Activated CD8-positive, alpha-beta memory T cell treated with anti-CD3 and anti-CD28 coated beads, Interleukin-2, amount 50 U/mL, for 24 hours (primary cell): ENCODE results near the gene MISP.

ENCODE experiments used
- DNase-seq: peaks from one replicate; pipeline ENCODE4 v3.0.0-alpha.2; 2020; ENCODE audit errors: extremely low read depth

Gene MISP

GRCh38 chr19:746956-747355 lies 4.0 kb upstream of the MISP start:
- DNase-seq: no peak

DNA sequence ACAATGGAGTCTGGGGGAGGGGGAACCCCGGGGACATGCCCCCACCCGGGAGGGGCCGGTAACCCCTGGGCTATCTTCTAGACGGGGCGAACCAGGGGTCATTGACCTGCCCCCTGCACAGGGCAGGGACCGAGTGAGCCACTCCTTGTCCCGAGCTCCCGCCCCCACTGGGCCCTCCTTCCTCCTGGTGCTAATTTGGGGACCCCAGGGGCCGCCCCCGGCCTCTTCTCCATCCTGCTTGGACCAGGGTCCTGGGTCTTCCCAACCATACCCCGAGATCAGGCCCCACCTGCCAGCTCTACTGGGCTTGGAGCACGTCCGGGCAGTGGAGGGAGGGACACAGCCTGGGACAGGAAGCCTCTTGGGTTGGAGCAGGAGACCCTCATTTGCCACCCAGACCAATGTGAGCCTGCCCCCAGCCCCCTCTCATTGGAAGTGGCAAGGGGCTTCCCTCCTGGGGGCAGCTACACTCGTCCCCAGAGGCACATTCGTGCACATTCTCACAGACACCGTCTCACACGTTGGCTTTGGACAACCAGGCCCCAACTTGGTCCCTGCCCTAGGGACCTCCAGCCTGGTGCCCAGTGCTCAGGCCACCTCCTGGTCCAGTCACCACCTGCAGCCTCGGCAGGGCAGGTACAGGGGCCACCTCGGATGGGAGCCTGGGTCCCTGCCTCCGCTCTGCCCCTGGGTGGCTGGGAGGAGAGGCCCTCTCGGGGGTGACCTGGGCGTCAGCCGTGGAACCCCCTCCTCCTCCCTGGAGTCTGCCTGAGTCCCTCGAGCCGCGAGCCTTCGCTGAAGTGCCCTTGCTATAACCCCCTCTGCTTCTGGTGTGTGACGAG lies 3.3 kb upstream of the MISP start:
- DNase-seq: no peak

GRCh38 chr19:748274-748598 lies 2.7 kb upstream of the MISP start:
- no peak for DNase-seq

DNA sequence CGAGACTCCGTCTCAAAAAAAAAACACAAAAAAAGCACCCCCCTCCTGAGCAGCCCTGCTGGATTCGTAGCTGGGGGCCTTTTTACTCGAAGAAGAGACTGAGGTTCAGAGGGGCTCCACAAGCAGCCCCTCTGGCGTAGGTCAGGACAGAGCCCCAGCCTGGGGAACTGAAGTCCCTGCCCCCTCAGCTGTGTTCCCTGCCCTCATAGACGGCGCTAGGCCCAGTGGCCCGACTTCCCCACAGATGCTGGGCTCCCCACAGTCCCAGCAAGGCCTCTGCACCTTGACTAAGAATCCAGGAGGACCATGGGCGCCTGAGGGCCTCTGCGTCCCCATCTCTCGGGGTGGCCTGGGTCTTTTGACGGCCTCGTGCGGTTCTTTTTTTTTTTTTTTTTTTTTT lies 1.1 kb upstream of the MISP start:
- no peak for DNase-seq

DNA sequence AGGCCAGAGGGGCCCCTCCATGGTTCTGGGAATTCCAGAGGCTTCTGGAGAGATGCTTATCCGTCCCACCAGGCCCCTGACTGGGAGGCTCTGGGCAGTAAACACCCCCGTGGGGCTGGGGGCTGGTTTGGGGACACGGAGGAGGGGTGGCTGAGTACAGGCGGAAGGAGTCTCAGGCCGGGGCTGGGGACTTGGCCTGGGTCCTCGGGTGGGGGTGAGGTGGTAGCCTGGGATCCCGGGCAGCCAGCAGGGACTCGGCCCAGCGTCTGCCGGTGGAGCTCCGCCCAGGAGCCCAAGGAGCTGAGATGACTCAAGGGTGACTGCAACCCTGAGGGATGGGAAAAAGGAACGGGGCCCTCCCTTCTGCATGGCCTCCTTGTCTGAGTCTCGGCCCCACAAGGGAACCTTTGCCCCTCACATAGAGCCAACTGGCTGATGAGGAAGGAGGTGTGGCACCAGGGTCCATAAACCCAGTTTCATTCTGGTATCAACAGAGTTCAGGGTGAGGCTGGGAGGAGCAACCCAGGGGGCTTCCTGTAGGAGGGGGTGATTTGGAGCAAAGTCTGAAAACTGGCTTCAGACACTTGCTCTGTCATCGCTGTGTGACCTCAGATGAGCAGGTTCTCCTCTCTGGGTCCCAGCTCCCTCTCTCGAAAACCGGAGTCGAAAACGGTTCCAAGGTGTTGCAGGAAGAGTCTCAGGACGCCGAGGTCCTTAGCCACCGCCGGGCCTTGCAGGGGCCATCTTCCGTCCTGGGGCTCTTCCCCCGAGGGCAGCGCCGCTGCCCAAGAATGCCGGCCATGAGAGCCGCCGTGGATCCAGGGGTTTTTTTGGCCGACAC lies 809 bp downstream of the MISP start:
- no peak for DNase-seq

DNA sequence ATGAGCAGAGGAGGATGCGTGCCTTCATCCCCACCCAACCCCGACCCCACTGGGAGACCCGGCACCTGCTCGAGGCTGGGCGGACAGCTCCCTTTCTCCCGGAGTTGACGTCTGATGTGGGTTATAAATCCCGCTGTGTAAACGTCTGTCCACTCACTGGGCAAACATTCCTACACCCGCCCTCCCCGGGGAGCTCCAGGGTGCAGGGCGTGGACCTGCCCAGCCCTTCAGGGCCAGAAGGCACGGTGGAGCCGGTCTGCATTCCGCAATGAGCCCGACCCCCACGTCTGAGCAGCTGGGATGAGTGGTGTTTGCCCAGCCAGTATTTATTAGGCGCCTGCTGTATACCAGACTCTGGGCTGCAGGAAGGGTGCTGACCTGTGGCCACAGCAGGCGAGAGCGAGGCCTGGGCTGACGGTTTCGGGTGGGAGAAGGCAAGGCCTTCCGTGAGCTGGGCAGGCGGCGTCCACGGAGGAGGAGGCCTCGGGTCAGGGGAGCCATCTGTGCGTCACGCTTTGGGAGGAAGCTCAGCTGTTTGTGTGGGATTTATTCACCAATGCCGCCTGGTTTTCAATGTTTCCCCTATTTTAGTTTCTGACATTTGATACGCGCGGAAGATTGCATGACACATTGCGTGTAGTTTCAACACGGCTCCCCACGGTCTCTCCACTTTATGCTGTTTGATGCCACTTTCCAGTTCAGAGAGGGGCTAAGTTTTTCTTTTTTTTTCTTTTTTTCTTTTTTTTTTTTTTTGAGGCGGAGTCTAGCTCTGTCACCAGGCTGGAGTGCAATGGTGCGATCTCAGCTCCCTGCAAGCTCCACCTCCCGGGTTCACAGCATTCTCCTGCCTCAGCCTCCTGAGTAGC lies 2.0 kb downstream of the MISP start:
- no peak for DNase-seq

GRCh38 chr19:754530-754929 lies 3.6 kb downstream of the MISP start:
- no peak for DNase-seq

- DNase-seq: no peak
Observed at GRCh38 chr19:755063-755462, 4.2 kb downstream of the MISP start.

GRCh38 chr19:756236-756635 lies 5.3 kb downstream of the MISP start:
- no peak for DNase-seq

GRCh38 chr19:756821-757688 lies 6.1 kb downstream of the MISP start:
- DNase-seq: no peak

- no peak for DNase-seq
Observed at GRCh38 chr19:757811-758668, 7.1 kb downstream of the MISP start.

DNA sequence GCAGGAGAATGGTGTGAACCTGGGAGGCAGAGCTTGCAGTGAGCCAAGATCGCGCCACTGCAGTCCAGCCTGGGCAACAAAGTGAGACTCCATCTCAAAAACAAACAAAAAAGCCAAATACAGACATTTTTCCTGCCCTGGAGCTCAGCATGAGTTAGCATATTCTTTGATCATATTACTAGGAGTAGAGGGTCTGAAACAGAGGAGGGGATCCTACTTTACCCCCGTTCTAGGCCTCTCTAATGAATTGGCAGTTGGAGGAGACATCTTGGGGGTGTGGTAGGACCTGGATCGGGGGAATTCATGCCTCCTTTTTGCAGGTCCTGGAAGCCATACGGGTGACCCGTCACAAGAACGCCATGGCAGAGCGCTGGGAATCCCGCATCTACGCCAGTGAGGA lies 12.3 kb downstream of the MISP start:
- DNase-seq: no peak

DNA sequence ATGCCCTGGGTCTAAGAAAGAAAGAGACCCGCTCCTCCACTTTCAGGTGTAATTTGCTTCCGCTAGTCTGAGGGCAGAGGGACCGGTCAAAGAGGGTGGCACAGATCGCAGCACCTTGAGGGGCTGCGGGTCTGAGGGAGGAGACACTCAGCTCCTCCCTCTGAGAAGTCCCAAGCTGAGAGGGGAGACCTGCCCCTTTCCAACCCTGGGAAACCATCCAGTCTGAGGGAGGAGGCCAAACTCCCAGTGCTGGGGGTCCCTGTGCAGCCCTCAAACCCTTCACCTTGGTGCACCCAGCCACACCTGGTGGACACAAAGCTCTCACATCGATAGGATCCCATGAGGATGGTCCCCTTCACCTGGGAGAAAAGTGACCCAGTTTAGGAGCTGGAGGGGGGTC lies 13.0 kb downstream of the MISP start:
- no peak for DNase-seq

- DNase-seq: no peak
Observed at GRCh38 chr19:764301-764700, 13.4 kb downstream of the MISP start.

DNA sequence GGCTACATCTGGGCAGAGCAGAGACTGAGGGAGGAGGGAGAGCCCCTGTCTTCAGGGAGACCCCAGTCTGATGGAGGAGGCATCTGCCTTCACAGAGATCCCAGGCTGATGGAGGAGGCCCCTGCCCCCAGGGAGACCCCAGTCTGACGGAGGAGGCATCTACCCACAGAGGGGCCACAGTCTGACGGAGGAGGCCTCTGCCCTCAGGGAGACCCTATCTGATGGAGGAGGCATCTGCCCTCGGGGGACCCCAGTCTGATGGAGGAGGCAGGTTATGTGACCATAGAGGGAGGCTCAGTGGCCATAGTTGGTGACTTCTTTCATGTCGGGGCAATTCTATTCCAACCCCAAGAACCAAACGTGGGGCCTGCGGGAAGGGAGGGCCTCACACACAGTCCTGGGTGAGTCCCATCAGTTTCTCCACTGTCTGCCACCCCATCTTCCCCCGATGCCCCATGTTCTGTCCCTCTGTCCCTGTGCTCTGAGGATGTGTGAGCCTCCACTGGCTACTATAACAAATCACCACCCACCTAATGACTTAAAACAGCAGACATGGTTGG lies 14.3 kb downstream of the MISP start:
- no peak for DNase-seq

- no peak for DNase-seq
Observed at GRCh38 chr19:768424-768823, 17.5 kb downstream of the MISP start.

GRCh38 chr19:769616-770015 lies 18.7 kb downstream of the MISP start:
- DNase-seq: no peak

DNA sequence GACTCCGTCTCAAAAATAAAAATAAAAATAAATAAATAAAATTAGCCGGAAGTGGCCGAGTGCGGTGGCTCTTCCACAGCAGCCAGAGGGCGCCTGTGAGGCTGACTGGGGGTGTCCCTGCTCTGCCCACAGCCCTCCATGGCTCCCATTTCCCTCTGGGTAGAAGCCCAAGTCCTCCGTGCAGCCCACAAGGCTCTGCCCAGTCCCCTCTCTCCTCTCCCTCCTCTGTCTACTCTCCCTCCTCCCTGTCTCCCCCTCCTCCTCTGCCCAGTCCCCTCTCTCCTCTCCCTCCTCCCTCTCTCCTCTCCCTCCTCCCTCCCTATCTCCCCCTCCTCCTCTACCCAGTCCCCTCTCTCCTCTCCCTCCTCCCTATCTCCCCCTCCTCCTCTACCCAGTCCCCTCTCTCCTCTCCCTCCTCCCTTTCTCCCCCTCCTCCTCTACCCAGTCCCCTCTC lies 20.4 kb downstream of the MISP start:
- no peak for DNase-seq

DNA sequence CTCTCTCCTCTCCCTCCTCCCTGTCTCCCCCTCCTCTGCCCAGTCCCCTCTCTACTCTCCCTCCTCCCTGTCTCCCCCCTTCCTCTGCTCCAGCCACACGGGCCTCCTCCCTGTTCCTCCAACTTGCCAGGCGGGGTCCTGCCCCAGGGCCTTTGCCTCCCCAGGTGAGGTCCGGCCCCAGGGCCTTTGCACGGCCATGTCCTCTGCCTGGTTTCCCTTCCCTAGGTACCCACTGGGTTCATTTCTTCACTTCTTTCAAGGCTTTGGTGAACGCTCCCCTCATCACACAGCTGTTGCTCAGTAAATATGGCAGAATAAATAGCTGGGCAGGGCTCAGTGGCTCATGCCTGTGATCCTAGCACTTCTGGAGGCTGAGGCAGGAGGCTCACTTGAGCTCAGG lies 21.2 kb downstream of the MISP start:
- no peak for DNase-seq
